HepG2 (cell line): Measurements from ENCODE around the gene TXN. TPM values are rescaled to one million over a fixed set of nuclear protein-coding genes. Genes with fewer than 3 reads are reported as not detected.

Source experiments
- BCLAF1 ChIP-seq: fragments of 450-650 bp; IDR thresholded peaks from 2 replicates; pipeline ENCODE4 v1.6.1; 2017; ENCODE audit warnings: mild to moderate bottlenecking
- CREB1 ChIP-seq, 2 experiments: fragments of 450-650 bp in 1 of 2; IDR thresholded peaks; 2 replicates each; pipeline ENCODE4 v1.6.1; 2016 to 2017; ENCODE audit warnings: control low read depth in 1 of 2, mild to moderate bottlenecking in 1 of 2, missing compliant biosample characterization in 1 of 2, missing genetic modification characterization in 1 of 2
- FOXP4 ChIP-seq: sonication (generic); formaldehyde crosslinking; IDR thresholded peaks from 2 replicates; pipeline ENCODE4 v1.4.0; 2020; ENCODE audit warnings: missing genetic modification reagents
- GFI1 ChIP-seq: sonication (generic); formaldehyde crosslinking; IDR thresholded peaks from 2 replicates; pipeline ENCODE4 v1.5.0; 2020; ENCODE audit warnings: missing genetic modification reagents, mild to moderate bottlenecking, borderline replicate concordance
- HNF4A ChIP-seq: sonication (generic); formaldehyde crosslinking; IDR thresholded peaks from 2 replicates; pipeline ENCODE4 v1.4.0; 2020; ENCODE audit warnings: missing genetic modification reagents
- MEIS1 ChIP-seq: sonication (generic); formaldehyde crosslinking; IDR thresholded peaks from 2 replicates; pipeline ENCODE4 v1.9.0; 2021; ENCODE audit warnings: mild to moderate bottlenecking, missing genetic modification reagents, moderate library complexity, borderline replicate concordance
- NCOA5 ChIP-seq: sonication (generic); formaldehyde crosslinking; IDR thresholded peaks from 2 replicates; pipeline ENCODE4 v1.4.0; 2020; ENCODE audit warnings: missing genetic modification reagents
- SALL1 ChIP-seq: sonication (generic); formaldehyde crosslinking; IDR thresholded peaks from 2 replicates; pipeline ENCODE4 v1.8.0; 2022; ENCODE audit warnings: mild to moderate bottlenecking, missing genetic modification reagents
- SNAPC5 ChIP-seq: sonication (generic); formaldehyde crosslinking; IDR thresholded peaks from 2 replicates; pipeline ENCODE4 v1.8.1; 2023; ENCODE audit warnings: mild to moderate bottlenecking, missing genetic modification reagents, borderline replicate concordance
- UBTF ChIP-seq: sonication (generic); formaldehyde crosslinking; IDR thresholded peaks from 2 replicates; pipeline ENCODE4 v1.4.0; 2020; ENCODE audit warnings: mild to moderate bottlenecking, missing genetic modification reagents
- ZBTB21 ChIP-seq: sonication (generic); formaldehyde crosslinking; IDR thresholded peaks from 2 replicates; pipeline ENCODE4 v1.4.0; 2020; ENCODE audit warnings: missing genetic modification reagents
- ZFP82 ChIP-seq: sonication (generic); formaldehyde crosslinking; IDR thresholded peaks from 2 replicates; pipeline ENCODE4 v1.5.1; 2020; ENCODE audit warnings: mild to moderate bottlenecking, missing genetic modification reagents, borderline replicate concordance
- ZNF207 ChIP-seq: fragments of 450-650 bp; IDR thresholded peaks from 2 replicates; pipeline ENCODE4 v1.6.1; 2016; ENCODE audit warnings: antibody characterized with exemption, borderline replicate concordance
- ZNF282 ChIP-seq: fragments of 450-650 bp; IDR thresholded peaks from 2 replicates; pipeline ENCODE4 v1.6.1; 2018; ENCODE audit not compliant: partially characterized antibody
- ZNF510 ChIP-seq: sonication (generic); formaldehyde crosslinking; IDR thresholded peaks from 2 replicates; pipeline ENCODE4 v1.4.0; 2020; ENCODE audit warnings: low read depth, mild to moderate bottlenecking, missing genetic modification reagents
- ZNF605 ChIP-seq: sonication (generic); formaldehyde crosslinking; IDR thresholded peaks from 2 replicates; pipeline ENCODE4 v1.8.0; 2022; ENCODE audit warnings: mild to moderate bottlenecking, missing genetic modification reagents
- ZNF761 ChIP-seq: sonication (generic); formaldehyde crosslinking; conservative IDR thresholded peaks from 2 replicates; pipeline ENCODE4 v1.4.0; 2020; ENCODE audit warnings: mild to moderate bottlenecking, missing genetic modification reagents
- ZNF775 ChIP-seq: sonication (generic); formaldehyde crosslinking; IDR thresholded peaks from 2 replicates; pipeline ENCODE4 v1.4.0; 2020; ENCODE audit warnings: missing genetic modification reagents, mild to moderate bottlenecking, moderate library complexity, borderline replicate concordance
- polyA plus RNA-seq, 8 experiments: library from polyadenylated mRNA; depleted of rRNA in 3 of 8; stranded (reverse) in 7 of 8; unstranded in 1 of 8; fragments of >200 nt; fragmentation: Illumina TruSeq in 4 of 8; extraction: Trizol in 4 of 8; gene quantifications; 2 replicates each; pipeline versions ENCODE4 v1.2.1 to v1.2.3, GENCODE V29; 2011 to 2016; ENCODE audit warnings: low read depth in 4 of 8, missing spikeins in 1 of 8, mixed read lengths in 1 of 8; ENCODE audit not compliant: insufficient read depth in 1 of 8
- total RNA-seq, 5 experiments: library from RNA; depleted of rRNA; stranded (reverse); fragments of >200 nt; fragmentation: Illumina TruSeq; extraction: Trizol; gene quantifications; 2 replicates each; pipeline ENCODE4 v1.2.3, GENCODE V29; 2016; ENCODE audit warnings: low read depth in 1 of 5

TXN gene
- total and polyA plus RNA-seq, 2 of the 13 experiments (the other 11 are each of a cell fraction or from before 2014, with no cell fraction given): 364 to 470 TPM

GRCh38 chr9:110214090-110214489 lies 42.2 kb downstream of the TXN start (continued):
- no peak for TF ChIP-seq ZFP82 (CRISPR knock-in tag)
- no peak for TF ChIP-seq NCOA5 (CRISPR knock-in tag)
- TF ChIP-seq SALL1 (CRISPR knock-in tag): 0 out of 2 replicates have a peak, but pooled peaks have one; percentile 3
- 0 out of 2 replicates have a peak, but pooled peaks have one; percentile 3 for TF ChIP-seq GFI1
- TF ChIP-seq ZNF510: 0 out of 2 replicates have a peak, but pooled peaks have one; percentile 12
- TF ChIP-seq UBTF: no peak
- TF ChIP-seq BCLAF1: no peak
- no peak for TF ChIP-seq ZNF775 (CRISPR knock-in tag)
- no peak for TF ChIP-seq ZNF282
- 0 out of 2 replicates have a peak, but pooled peaks have one; percentile 4 for TF ChIP-seq MEIS1
- TF ChIP-seq CREB1 (IDR thresholded peaks at IDR 0.05): peak; percentile 76
- TF ChIP-seq CREB1 (CRISPR knock-in tag; IDR thresholded peaks at IDR 0.05): no peak
- no peak for TF ChIP-seq HNF4A
- TF ChIP-seq ZBTB21 (CRISPR knock-in tag): peak; percentile 52; the same call in 1 of the 2 replicates
- no peak for TF ChIP-seq SNAPC5
- no peak for TF ChIP-seq ZNF605 (CRISPR knock-in tag)
- no peak for TF ChIP-seq ZNF207
- 0 out of 2 replicates have a peak, but pooled peaks have one; percentile 7 for TF ChIP-seq FOXP4 (CRISPR knock-in tag)
- TF ChIP-seq ZNF761 (CRISPR knock-in tag): 0 out of 2 replicates have a peak, but pooled peaks have one; percentile 70
